ENCODE results near the gene FBRS.

The FBRS gene

DNA sequence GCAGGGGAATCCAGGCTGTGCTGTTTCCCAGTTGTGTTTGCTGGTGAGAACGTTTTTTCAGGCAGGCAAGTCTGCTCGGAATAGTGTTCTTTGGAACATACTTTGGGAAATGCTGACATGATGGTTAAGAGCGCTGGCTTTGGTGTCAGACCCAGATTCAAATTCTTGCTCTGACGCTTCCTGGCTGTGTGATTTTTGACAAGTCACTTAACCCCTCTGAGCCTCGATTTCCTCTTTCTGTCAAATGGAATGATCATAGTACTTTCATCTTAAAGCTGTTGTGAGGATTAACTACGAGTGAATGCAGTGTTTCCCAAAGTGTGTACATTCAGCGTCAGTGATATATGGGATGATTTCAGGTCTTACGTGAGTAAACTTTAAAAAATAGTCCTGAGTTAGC is 4.8 kb downstream of the FBRS start:
- TF ChIP-seq, protein P1, sequence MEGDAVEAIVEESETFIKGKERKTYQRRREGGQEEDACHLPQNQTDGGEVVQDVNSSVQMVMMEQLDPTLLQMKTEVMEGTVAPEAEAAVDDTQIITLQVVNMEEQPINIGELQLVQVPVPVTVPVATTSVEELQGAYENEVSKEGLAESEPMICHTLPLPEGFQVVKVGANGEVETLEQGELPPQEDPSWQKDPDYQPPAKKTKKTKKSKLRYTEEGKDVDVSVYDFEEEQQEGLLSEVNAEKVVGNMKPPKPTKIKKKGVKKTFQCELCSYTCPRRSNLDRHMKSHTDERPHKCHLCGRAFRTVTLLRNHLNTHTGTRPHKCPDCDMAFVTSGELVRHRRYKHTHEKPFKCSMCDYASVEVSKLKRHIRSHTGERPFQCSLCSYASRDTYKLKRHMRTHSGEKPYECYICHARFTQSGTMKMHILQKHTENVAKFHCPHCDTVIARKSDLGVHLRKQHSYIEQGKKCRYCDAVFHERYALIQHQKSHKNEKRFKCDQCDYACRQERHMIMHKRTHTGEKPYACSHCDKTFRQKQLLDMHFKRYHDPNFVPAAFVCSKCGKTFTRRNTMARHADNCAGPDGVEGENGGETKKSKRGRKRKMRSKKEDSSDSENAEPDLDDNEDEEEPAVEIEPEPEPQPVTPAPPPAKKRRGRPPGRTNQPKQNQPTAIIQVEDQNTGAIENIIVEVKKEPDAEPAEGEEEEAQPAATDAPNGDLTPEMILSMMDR (conservative IDR thresholded peaks at IDR 0.05) = no peak
- H3K27ac ChIP-seq = no peak overlapping the region

DNA sequence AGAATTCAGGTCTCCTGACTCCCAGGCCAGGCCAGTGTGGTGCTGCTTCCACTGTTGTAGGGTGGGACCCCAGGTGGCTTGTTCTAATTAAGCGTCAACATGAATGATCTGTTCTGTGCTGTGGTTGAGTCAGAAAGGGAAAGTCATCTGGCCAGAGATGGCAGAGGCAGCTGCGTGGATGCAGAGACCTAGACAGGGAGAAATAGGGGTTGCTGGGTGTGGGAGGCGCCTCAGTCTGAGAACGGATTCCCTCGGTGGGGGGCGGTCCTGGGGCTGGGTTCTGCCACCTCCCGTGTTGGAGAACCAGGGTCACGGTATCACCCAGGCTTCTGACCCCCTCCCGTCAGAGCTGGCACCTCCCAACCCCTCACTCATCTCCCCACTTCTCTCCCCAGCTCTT is 5.6 kb downstream of the FBRS start:
- TF ChIP-seq, protein P1 (conservative IDR thresholded peaks at IDR 0.05) = no peak
- no peak overlapping the region for H3K27ac ChIP-seq

DNA sequence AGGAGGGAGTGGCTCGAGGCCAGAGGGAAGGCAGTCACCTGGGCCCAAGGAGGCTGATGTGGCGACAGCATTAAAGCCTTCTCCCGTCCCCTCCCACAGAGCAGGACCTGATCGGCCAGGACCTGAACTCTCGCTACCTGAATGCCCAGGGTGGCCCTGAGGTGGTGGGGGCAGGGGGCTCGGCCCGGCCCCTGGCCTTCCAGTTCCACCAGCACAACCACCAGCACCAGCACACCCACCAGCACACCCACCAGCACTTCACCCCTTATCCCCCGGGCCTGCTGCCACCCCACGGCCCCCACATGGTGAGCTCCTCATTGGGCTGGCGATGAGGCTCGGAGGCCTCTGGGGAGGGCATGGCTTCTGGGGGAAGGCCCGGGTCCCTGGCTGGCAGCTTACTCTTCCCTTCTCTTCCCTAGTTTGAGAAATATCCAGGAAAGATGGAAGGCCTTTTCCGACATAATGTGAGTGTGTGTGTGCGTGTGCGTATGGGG is 6.4 kb downstream of the FBRS start:
- no peak overlapping the region for H3K27ac ChIP-seq
- TF ChIP-seq, protein P1 (conservative IDR thresholded peaks at IDR 0.05) = no peak

DNA sequence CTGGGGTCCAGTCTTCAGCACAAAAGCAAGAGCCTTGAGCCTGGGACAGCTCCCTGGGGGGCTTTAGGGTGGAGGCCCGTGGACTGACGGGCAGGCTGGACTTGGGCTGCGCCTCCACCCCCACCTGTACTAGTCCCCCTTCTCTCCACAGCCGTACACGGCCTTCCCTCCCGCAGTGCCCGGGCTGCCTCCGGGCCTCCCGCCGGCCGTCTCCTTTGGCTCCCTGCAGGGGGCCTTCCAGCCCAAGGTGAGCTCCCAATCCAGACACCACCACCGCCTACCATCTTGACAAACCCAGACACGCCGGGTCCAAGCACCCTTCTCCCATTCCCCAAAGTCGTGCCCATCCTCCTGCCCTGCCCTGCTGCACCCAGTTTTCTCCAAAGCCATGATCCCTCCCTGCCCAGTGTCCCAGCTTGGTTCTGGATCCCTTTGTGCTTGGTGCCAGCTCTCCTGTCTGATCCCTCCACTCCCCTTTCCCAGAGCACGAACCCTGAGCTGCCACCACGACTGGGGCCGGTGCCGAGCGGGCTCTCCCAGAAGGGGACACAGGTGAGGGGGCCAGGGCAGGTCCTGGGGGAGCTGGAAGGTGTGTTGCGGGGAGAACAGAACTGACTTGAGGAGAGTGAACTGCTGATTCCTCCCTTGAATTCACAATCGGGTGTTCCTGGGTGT is 7.1 kb downstream of the FBRS start:
- TF ChIP-seq, protein P1 (conservative IDR thresholded peaks at IDR 0.05) = no peak
- H3K27ac ChIP-seq = no peak overlapping the region

DNA sequence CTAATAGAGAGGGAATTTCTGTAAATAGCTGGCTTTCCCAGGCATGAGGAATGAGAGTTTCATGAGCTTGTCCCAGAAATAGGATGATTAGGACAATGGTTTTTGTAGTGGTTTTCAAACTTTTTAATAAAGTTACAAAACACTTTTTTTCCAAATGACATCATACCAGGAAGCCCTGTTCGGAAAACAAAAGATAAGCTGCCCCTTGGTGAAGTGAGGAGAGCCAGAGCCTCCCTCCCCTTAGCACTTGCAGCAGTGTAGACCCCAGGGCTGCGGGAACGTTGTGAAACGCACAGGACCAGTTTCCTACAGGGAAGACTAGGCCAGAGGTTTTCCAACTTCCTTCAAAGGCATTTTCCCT is 7.6 kb downstream of the FBRS start:
- TF ChIP-seq, protein P1 (conservative IDR thresholded peaks at IDR 0.05) = no peak

DNA sequence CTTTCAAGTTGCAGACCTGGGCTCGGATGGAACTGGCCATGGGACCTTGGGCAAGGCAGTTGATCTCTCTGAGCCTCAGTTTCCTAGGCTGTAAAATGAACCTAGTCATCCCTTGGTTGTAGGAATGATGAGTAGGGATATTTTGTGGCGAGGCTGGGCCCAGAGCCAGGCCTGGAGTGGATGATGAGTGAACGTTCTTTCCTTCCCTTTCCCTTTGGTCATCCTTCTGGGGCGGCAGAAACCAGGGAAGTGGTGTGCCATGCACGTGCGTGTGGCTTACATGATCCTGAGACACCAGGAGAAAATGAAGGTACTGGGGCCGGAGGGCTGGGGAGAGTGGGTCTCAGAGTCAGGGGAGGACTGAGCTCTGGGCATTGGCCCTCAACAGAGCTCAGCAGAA is 8.4 kb downstream of the FBRS start:
- TF ChIP-seq, protein P1 (conservative IDR thresholded peaks at IDR 0.05) = no peak
- no peak overlapping the region for H3K27ac ChIP-seq

More for the DNA sequence above, 7.6 kb downstream of the FBRS start:
- no peak overlapping the region for H3K27ac ChIP-seq

DNA sequence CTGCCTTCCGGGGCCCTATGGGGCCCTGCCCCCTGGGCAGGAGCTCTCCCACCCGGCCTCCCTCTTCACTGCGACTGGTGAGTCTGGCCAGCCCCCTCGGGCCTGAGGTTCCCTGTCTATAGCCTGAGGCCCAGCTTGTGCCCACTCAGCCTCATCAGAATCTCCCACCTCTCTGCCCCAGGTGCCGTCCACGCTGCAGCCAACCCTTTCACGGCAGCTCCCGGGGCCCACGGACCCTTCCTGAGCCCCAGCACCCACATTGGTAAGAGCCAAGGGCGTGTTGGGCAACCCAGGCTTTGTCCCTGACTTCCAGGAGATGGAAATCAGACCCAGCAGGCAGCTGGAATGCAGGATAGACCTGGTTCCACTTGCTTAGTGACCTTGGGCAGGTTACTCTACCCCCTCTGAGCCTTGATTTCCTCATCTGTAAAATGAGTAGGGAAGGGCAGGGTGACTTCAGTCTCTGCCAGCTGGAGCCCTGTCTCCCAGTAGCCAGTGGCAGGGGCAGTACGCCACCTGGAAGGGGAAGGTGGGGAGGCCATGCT is 9.2 kb downstream of the FBRS start:
- TF ChIP-seq, protein P1 (conservative IDR thresholded peaks at IDR 0.05) = no peak
- H3K27ac ChIP-seq = no peak overlapping the region
